ENCODE data around the gene SLC35B4.
A peak's percentile ranks its signal among the peaks of the same experiment; 100 is the strongest.

Gene SLC35B4, protein sequence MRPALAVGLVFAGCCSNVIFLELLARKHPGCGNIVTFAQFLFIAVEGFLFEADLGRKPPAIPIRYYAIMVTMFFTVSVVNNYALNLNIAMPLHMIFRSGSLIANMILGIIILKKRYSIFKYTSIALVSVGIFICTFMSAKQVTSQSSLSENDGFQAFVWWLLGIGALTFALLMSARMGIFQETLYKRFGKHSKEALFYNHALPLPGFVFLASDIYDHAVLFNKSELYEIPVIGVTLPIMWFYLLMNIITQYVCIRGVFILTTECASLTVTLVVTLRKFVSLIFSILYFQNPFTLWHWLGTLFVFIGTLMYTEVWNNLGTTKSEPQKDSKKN

GRCh38 chr7:134316539-134317344 is at the start of gene SLC35B4:
SLC35B4 (minus strand) TSS chr7:134316930; CDS start chr7:134316751, 179 bp downstream.
- peak; percentile 81 to 86 (median 86) for DNase-seq (ENCODE audit: low read depth in 3 of 3, low spot score in 1 of 3)

DNA sequence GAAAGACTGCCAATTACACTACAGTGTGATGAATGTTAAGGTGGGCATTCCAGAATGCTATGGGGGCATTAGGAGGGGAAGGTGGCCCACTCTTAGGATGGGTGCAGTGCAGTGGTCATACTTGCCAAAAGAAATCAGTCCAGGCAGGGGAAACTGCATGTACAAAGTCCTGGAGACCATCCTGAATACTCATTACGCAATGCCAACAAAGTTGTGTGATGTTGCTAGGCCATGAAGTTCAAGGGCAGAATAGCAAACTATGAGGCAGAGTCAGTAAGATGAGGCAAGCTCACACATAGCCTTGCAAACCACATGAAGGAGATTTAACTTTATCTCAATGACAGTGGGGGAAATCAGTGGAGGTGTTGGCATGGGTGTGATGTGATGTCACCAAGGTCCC is 49.8 kb upstream of the SLC35B4 start:
- no peak for DNase-seq (ENCODE audit: low read depth in 3 of 3, low spot score in 1 of 3)

DNA sequence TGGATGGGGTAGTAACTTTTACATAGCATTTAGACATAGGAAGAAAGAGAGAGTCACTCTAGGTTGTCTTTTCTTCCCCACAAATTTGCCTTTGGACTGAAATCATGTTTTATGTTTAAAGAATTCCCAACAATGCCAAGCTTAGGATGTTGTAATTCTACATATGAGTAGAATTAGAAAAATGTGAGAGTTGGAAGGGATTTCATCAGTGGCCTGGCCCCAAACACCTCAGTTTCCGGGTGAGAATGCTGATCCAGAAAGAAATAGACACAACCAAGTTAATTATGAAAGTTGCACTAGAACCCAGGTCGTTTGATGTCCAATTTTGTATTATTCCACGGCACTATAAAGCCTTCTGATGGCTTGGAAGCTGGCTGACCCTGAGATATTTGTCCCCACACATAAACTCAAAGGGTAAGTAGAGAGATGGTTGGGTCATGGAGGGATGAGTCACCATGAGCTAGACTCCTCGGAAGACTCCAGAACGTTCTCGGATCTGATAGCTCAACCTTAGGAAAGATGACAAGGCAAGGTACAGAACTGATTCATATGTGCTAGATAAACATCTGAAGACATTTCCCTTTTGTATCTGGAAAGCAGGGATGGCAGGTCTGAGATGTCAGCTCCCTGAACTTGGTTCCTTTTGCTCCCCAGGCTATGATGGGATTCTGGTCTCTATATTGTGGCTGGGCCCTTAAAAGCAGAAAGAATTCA is 48.8 kb upstream of the SLC35B4 start:
- DNase-seq (ENCODE audit: low read depth in 3 of 3, low spot score in 1 of 3): no peak

- no peak for DNase-seq (ENCODE audit: low read depth in 3 of 3, low spot score in 1 of 3)
These were observed 47.9 kb upstream of the SLC35B4 start for GRCh38 chr7:134364619-134365037.

DNA sequence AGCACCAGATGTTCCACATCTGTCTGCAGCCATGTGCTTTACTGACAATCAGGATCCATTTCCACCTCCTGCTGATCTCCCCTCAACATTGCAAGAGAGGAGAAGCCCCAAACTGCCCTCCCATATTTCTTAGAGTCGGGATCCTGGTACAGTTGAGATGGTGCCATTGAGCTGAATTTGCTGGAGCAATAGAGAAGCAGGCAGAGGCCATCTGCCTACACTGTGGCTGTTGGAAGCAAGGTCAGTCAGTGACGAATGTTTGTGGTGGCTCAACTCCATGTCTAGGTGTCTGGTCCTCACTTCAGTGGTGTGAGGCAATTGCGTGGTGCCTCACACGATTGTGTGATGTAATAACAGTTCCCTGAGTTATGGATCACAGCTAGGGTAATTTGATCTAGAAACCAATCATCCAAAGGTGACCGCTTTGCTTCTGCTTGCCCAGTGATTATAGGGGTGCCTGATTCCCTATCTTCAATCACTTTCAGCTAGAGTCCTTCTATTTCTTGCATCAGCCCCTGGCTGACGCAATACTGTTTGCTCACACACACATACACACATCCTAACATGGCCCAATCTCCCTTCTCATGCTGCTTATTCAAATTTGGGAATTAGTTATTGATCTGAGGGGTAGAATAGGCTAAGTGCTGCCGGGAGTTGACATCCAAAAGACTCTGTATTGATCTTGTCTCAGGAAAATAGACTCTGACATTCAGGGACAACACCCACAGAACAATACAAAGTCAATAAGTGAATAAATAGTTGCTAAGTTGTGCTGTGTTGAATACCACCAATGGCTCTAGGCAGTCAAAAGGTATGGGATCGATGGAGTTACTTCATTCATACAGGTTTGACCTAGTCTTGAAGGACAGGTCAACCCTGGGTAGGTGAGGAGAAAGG is 46.1 kb upstream of the SLC35B4 start:
- DNase-seq (ENCODE audit: low read depth in 3 of 3, low spot score in 1 of 3): no peak

DNA sequence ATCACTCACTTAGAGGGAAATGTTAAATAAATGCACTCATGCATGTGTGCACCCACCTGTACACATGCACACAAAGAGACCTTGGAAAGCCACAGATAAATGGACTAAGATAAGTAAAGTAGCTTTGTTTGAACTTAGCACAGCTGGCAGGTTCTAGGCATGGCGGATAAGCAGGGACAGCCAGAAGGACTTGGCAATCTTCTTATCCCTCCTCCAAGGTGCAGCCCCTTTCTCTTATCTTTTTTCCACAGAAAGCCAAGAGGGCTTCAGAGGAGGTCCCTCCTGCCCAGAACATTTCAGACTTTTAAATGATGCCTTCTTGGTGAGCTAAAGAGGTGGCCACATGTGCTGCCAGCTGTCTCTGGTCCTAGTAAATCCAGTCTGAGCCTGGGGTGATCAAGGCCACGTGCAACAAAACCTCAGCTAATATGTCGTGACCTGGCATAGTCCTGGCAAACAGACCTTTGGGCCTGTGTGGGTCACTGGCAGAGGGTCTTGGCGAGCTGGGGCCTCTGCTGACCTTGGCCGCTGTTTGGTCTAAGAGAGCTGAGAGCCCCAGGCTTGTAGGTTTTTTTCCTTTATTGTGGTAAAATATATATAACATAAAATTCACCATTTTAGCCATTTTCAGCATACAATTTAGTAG is 43.2 kb upstream of the SLC35B4 start:
- DNase-seq (ENCODE audit: low read depth in 3 of 3, low spot score in 1 of 3): no peak

DNA sequence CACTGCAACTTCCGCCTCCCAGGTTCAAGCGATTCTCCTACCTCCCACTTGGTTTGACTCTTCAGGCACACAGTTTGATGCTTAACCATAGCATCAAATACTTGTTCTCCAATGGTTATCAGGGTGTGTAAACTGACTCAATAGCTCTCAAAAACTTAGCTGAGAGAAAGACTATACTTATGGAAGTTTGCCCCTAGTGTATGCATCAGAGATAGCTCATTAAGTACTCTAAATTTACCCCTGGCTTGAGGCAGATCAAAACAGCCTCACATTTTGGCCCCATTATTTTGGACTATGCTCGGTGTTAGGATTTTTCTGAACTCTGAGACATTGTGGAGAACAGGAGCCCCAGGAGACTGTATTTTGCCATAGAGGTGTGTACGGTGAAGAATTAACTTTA is 40.8 kb upstream of the SLC35B4 start:
- no peak for DNase-seq (ENCODE audit: low read depth in 3 of 3, low spot score in 1 of 3)

DNA sequence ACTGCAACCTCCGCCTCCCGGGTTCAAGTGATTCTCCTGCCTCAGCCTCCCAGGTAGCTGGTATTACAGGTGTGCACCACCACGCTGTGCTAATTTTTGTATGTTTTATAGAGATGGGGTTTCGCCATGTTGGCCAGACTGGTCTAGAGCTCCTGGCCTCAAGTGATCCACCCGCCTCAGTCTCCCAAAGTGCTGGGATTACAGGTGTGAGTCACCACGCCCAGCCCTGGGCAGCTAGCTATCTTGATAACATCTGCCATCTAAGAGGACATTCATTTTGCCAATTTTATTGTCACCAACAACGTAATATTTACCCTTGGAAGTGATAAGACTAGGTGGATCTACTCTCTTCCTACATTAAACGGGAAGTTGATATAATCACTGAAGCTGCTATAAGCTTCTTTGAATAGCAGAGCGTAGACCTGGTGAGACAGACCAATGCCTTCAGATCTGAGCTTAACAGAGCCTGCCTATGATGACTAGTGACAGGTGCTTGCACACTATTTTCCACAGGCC is 39.7 kb upstream of the SLC35B4 start:
- DNase-seq (ENCODE audit: low read depth in 3 of 3, low spot score in 1 of 3): no peak

DNA sequence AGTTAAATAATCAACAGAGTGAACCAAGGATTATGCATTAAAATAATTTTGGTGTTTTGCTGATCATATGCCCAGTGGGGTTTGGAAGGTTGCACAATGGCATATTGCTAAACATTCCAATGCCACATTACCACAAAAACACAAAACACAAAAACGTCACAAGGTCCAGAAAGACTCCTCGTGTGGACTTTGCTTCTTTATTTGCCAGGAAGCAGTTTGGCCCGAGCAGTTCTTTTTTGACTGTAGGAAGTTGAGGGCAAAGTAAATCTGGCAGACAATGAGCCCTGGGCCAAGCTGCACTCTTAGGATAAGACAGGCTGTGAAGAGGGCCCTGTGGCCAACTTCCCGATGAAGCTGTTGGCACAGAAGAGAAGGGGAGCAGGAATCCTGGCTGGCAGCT is 39.2 kb upstream of the SLC35B4 start:
- no peak for DNase-seq (ENCODE audit: low read depth in 3 of 3, low spot score in 1 of 3)

- DNase-seq (ENCODE audit: low read depth in 3 of 3, low spot score in 1 of 3): no peak
These were observed 38.3 kb upstream of the SLC35B4 start for GRCh38 chr7:134355004-134355525.

DNA sequence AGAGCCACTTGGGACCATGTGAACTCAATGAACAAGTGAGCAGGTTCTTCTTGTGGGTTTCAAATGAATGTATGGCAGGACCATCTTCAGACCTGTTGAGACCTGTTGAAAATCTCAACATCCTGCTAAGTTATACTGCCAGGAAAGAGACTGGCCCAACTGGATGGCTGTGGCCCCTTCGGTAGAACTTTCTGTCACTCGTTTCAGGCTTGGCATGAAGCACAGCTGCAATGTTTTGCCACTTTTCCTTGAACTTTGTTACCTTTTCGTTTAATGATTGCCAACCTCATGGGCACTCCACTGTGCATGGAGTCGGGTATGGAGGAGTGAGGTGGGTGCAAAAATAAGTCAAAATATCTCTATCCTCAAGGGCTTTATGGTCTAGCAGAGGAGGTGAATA is 36.7 kb upstream of the SLC35B4 start:
- no peak for DNase-seq (ENCODE audit: low read depth in 3 of 3, low spot score in 1 of 3)

GRCh38 chr7:134351424-134351823 is 34.7 kb upstream of the SLC35B4 start:
- DNase-seq (ENCODE audit: low read depth in 3 of 3, low spot score in 1 of 3): no peak

GRCh38 chr7:134350709-134351108 is 34.0 kb upstream of the SLC35B4 start:
- no peak for DNase-seq (ENCODE audit: low read depth in 3 of 3, low spot score in 1 of 3)

DNA sequence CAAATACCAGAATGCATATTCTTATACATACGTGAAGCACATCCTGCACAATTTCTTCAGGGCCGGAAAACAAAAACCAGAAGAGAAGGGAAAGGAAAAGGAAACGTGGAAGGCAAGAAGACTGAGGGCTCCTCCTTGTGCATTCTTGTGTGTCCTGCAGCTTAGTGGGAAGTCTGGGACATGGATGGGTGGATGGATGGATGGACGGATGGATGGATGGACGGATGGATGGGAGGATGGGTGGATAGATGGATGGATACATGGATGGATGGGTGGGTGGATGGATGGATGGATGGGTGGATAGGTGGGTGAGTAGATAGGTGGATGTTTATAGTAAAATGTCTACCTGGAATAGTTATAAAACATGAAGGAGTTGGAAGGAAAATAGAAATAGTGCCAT is 30.8 kb upstream of the SLC35B4 start:
- no peak for DNase-seq (ENCODE audit: low read depth in 3 of 3, low spot score in 1 of 3)

DNA sequence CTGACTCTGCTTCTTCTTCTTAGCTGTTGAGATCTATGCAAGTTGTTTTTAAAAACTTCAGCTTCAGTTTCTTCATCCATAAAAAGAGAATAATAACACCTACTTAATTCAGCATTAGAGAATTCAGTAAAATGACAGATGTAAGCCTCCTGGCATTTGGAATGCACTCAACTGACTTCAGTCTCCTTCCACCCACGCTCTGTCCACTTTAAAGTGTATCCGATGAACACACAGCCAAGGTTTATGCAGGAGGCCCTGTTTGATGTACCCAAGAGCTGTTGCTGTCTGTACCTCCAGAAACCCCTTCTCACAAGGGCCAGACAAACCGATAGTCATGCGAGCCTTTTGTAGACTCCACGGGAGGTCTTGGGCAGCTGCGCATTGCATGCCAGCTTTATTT is 27.1 kb upstream of the SLC35B4 start:
- DNase-seq (ENCODE audit: low read depth in 3 of 3, low spot score in 1 of 3): no peak

GRCh38 chr7:134343136-134343535 is 26.4 kb upstream of the SLC35B4 start:
- no peak for DNase-seq (ENCODE audit: low read depth in 3 of 3, low spot score in 1 of 3)

- no peak for DNase-seq (ENCODE audit: low read depth in 3 of 3, low spot score in 1 of 3)
These were observed 22.7 kb upstream of the SLC35B4 start for GRCh38 chr7:134339475-134339874.

- DNase-seq (ENCODE audit: low read depth in 3 of 3, low spot score in 1 of 3): no peak
These were observed 21.2 kb upstream of the SLC35B4 start for GRCh38 chr7:134337980-134338379.

DNA sequence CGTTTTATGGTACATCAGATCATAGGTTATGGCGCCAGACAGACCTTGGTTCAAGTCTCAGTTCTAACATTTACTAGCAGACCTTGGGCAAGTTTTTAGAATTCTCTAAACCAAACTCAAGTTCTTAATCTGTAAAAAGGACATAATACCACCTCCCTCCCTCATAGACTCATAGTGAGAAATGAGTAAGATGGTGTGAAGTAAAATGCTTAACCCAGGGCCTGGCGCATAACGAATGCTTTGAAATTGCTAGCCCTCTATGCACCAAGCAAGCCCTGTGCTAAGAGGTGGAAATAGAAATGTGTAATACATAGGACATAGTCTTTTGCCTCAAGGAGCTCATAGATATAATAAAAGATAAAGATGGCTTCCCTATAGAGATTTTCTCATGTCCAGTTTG is 17.7 kb upstream of the SLC35B4 start:
- DNase-seq (ENCODE audit: low read depth in 3 of 3, low spot score in 1 of 3): no peak

DNA sequence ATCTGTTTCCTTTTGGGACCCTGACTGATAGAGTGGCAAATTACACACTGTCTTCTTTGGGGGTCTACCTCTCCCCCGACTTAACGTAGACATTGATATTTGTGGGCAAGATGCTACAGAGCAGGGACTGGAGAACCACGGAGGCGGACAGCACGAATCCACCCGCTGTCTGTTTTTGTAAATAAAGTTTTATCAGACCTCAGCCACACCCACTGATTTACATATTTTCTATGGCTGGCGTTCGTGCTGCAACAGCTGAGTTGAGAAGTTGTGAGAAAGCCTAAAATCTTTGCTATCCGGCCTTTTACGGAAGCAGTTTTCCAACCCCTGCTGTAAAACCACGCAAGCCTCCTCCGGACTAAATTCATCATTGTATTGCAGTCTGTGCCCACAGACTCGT is 17.2 kb upstream of the SLC35B4 start:
- DNase-seq (ENCODE audit: low read depth in 3 of 3, low spot score in 1 of 3): no peak
